ENCODE results near the gene KRT85. TPM values are rescaled to one million over a fixed set of nuclear protein-coding genes. Genes with fewer than 3 reads are reported as not detected.

KRT85 gene
- total RNA-seq, 2 experiments from 2014 or later: not detected

- Histone ChIP-seq H3K4me2 (ENCODE audit: low read length) (no peak overlapping the region), H3K4me1 (ENCODE audit: insufficient read depth, low read length, poor library complexity, severe bottlenecking) (no peaks in the 10 kb centered on the region), H3K4me3 (ENCODE audit: low read depth, low read length, poor library complexity, severe bottlenecking) (no peak overlapping the region), H4K20me1 (ENCODE audit: insufficient read depth, low read length) (no peaks in the 10 kb centered on the region), H3K9me2 (ENCODE audit: insufficient read depth, low read length) (no peaks in the 10 kb centered on the region), H3K9me3 (ENCODE audit: low read length) (no peaks in the 10 kb centered on the region), H3K36me3 (ENCODE audit: insufficient read depth, low read length) (no peaks in the 10 kb centered on the region), H3K27ac (ENCODE audit: low read depth, low read length, poor library complexity, severe bottlenecking) (no peak overlapping the region), H3K79me2 (ENCODE audit: insufficient read depth, low read depth, low read length) (no peaks in the 10 kb centered on the region), H2AFZ (ENCODE audit: low read length) (no peak overlapping the region)
- TF ChIP-seq EZH2phosphoT487 (IDR thresholded peaks at IDR 0.05; ENCODE audit: borderline replicate concordance, low read depth, low read length): no peak
- no peak for TF ChIP-seq CTCF (conservative IDR thresholded peaks at IDR 0.05; ENCODE audit: low read length)
- intact Hi-C loops (cut with micrococcal nuclease; ENCODE audit: unreplicated experiment): no loop called here
- no peak for DNase-seq (ENCODE audit: low spot score)
- POLR2A ChIA-PET: no interaction called here
- CTCF ChIA-PET (ENCODE audit: unreplicated experiment): interaction anchor here (0.6 kb wide), 1 partner anchor 532 kb away, joined by 3 read pairs; no protein-coding TSS in a partner anchor
- BruUV-seq (replicated peaks): no TSS peak
Observed at GRCh38 chr12:52403561-52403960, 36.3 kb upstream of the KRT85 start.

- no peak for DNase-seq (ENCODE audit: low spot score)
- ChIA-PET POLR2A (no interaction called here), CTCF (ENCODE audit: unreplicated experiment) (no interaction called here)
- Histone ChIP-seq H2AFZ (ENCODE audit: low read length) (no peak overlapping the region), H3K9me2 (ENCODE audit: insufficient read depth, low read length) (no peaks in the 10 kb centered on the region), H3K4me1 (ENCODE audit: insufficient read depth, low read length, poor library complexity, severe bottlenecking) (no peaks in the 10 kb centered on the region), H3K79me2 (ENCODE audit: insufficient read depth, low read depth, low read length) (no peaks in the 10 kb centered on the region), H3K27ac (ENCODE audit: low read depth, low read length, poor library complexity, severe bottlenecking) (no peak overlapping the region), H3K4me2 (ENCODE audit: low read length) (no peak overlapping the region), H3K36me3 (ENCODE audit: insufficient read depth, low read length) (no peaks in the 10 kb centered on the region), H3K9me3 (ENCODE audit: low read length) (no peaks in the 10 kb centered on the region), H3K4me3 (ENCODE audit: low read depth, low read length, poor library complexity, severe bottlenecking) (no peak overlapping the region), H4K20me1 (ENCODE audit: insufficient read depth, low read length) (no peaks in the 10 kb centered on the region)
- TF ChIP-seq CTCF (conservative IDR thresholded peaks at IDR 0.05; ENCODE audit: low read length) (no peak), EZH2phosphoT487 (IDR thresholded peaks at IDR 0.05; ENCODE audit: borderline replicate concordance, low read depth, low read length) (no peak)
- intact Hi-C loops (cut with micrococcal nuclease; ENCODE audit: unreplicated experiment): no loop called here
- BruUV-seq (replicated peaks): no TSS peak
Observed at GRCh38 chr12:52402873-52403540, 35.7 kb upstream of the KRT85 start.

GRCh38 chr12:52402377-52402776 lies 35.1 kb upstream of the KRT85 start:
- H3K9me2 ChIP-seq (ENCODE audit: insufficient read depth, low read length): no peaks in the 10 kb centered on the region
- no peaks in the 10 kb centered on the region for H4K20me1 ChIP-seq (ENCODE audit: insufficient read depth, low read length)
- H3K27ac ChIP-seq (ENCODE audit: low read depth, low read length, poor library complexity, severe bottlenecking): no peak overlapping the region
- H3K9me3 ChIP-seq (ENCODE audit: low read length): no peaks in the 10 kb centered on the region
- ChIA-PET CTCF (ENCODE audit: unreplicated experiment) (no interaction called here), POLR2A (no interaction called here)
- no peak overlapping the region for H2AFZ ChIP-seq (ENCODE audit: low read length)
- H3K4me3 ChIP-seq (ENCODE audit: low read depth, low read length, poor library complexity, severe bottlenecking): no peak overlapping the region
- no peak overlapping the region for H3K4me2 ChIP-seq (ENCODE audit: low read length)
- no TSS peak for BruUV-seq (replicated peaks)
- H3K79me2 ChIP-seq (ENCODE audit: insufficient read depth, low read depth, low read length): no peaks in the 10 kb centered on the region
- no peaks in the 10 kb centered on the region for H3K4me1 ChIP-seq (ENCODE audit: insufficient read depth, low read length, poor library complexity, severe bottlenecking)
- no peaks in the 10 kb centered on the region for H3K36me3 ChIP-seq (ENCODE audit: insufficient read depth, low read length)
- no peak for DNase-seq (ENCODE audit: low spot score)
- intact Hi-C loops (cut with micrococcal nuclease; ENCODE audit: unreplicated experiment): no loop called here
- TF ChIP-seq CTCF (conservative IDR thresholded peaks at IDR 0.05; ENCODE audit: low read length) (no peak), EZH2phosphoT487 (IDR thresholded peaks at IDR 0.05; ENCODE audit: borderline replicate concordance, low read depth, low read length) (no peak)
